ENCODE results near the gene NDFIP1. TPM values are rescaled to one million over a fixed set of nuclear protein-coding genes. Genes with fewer than 3 reads are reported as not detected.
A peak's percentile ranks its signal among the peaks of the same experiment; 100 is the strongest.

The NDFIP1 gene
- total RNA-seq, 1 donor from 2014 or later = 43.3 TPM

DNA sequence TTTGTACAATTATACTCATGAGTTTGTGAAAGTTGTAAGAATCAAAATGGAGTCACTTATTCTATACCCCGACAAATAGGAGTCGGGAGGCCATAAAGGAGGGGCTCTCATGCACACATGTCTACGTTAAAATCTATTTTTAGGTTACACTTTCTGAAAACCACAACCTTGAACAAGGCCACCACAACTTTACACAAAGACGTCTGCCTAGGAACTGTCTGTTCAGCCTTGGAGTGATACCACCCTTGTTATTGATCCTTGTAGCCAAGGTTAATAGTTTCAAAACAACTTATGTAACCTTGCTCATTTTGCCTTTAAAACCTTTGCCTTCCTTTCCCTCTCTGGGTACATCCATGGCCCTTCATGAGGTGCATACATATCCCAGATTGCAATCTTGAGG is 4.1 kb upstream of the NDFIP1 start:
- H3K9me3 ChIP-seq (ENCODE audit: control insufficient read depth in 3 of 3, low read length in 3 of 3) = no peaks in the 10 kb centered on the region
- peaks cover 4 to 5% (median 4%) of the 10 kb centered on the region in 3 donors for H3K4me1 ChIP-seq (ENCODE audit: control insufficient read depth in 3 of 3, insufficient read depth in 3 of 3, low read length in 3 of 3)
- no peaks in the 10 kb centered on the region for H3K36me3 ChIP-seq (ENCODE audit: control insufficient read depth in 3 of 3, insufficient read depth in 3 of 3, low read length in 3 of 3)
- no peak overlapping the region for H3K27ac ChIP-seq (ENCODE audit: low read depth, low read length)
- H3K9ac ChIP-seq (ENCODE audit: low read depth in 1 of 3, low read length in 3 of 3) = no peak overlapping the region
- H3K27me3 ChIP-seq (ENCODE audit: control insufficient read depth in 3 of 3, insufficient read depth in 3 of 3, low read length in 3 of 3) = no peaks in the 10 kb centered on the region
- H3K4me3 ChIP-seq (ENCODE audit: low read length in 3 of 3) = no peak overlapping the region

DNA sequence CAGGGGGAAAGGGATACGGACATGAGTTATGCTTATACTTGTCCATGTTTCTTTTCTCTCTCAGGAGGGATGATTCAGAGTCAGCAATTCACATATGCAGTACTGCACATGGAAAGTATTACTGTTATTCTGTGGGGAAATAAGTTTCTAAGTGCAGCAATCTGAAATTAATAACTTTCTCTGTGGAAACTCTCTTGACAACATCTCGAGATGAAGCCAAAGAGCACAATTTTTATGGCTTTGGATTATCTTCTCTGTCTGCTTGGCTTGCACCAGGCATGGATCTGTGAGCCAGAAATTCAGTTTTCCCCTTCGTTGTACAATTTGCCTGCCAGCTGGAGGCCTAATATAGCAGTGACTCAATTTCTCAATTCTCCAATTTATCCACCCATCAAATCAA is 2.5 kb upstream of the NDFIP1 start:
- peak overlapping the region; percentile 8 for H3K27ac ChIP-seq (ENCODE audit: low read depth, low read length)

DNA sequence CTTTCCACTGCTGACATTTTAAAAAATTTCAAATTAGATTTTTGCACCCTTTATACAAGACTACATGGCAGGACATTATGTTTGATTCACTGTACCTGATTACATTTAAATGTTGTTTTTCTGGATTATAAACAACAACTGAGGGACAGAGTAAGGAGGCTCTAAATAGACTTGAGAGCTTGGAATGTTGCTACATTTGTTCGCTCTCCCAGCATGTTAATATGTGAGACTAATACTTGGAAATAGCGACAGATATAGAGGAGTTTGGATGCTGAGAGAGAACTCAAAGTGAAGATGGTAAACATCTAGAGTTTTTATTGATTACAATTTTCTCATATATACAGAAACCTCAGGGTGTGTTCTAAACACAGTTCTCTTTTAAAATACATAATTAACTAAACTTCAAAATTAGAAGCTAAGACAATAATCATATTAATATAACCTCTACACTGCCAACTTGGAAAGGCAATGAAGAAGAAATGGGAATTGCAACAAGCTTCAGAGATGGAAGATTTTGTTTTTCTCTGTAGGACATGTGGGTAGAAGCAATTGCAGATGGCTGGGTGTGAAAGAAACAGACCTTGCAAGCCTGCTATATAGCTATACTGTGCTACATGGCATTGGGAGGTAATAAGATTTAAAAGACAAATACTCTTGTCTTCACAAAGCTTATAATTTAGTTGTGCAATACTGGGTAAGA is 1.4 kb upstream of the NDFIP1 start:
- H3K36me3 ChIP-seq (ENCODE audit: control insufficient read depth in 3 of 3, insufficient read depth in 3 of 3, low read length in 3 of 3) = no peaks in the 10 kb centered on the region
- no peaks in the 10 kb centered on the region for H3K27me3 ChIP-seq (ENCODE audit: control insufficient read depth in 3 of 3, insufficient read depth in 3 of 3, low read length in 3 of 3)
- peaks cover 13 to 16% (median 15%) of the 10 kb centered on the region in 3 donors for H3K4me1 ChIP-seq (ENCODE audit: control insufficient read depth in 3 of 3, insufficient read depth in 3 of 3, low read length in 3 of 3)
- no peak overlapping the region for H3K9ac ChIP-seq (ENCODE audit: low read depth in 1 of 3, low read length in 3 of 3)
- no peak overlapping the region for H3K4me3 ChIP-seq (ENCODE audit: low read length in 3 of 3)
- peak overlapping the region; percentile 14 for H3K27ac ChIP-seq (ENCODE audit: low read depth, low read length)
- H3K9me3 ChIP-seq (ENCODE audit: control insufficient read depth in 3 of 3, low read length in 3 of 3) = no peaks in the 10 kb centered on the region

More for the DNA sequence above, 2.5 kb upstream of the NDFIP1 start:
- Histone ChIP-seq H3K36me3 (ENCODE audit: control insufficient read depth in 3 of 3, insufficient read depth in 3 of 3, low read length in 3 of 3) (no peaks in the 10 kb centered on the region), H3K9ac (ENCODE audit: low read depth in 1 of 3, low read length in 3 of 3) (no peak overlapping the region), H3K27me3 (ENCODE audit: control insufficient read depth in 3 of 3, insufficient read depth in 3 of 3, low read length in 3 of 3) (no peaks in the 10 kb centered on the region), H3K4me1 (ENCODE audit: control insufficient read depth in 3 of 3, insufficient read depth in 3 of 3, low read length in 3 of 3) (peaks cover 11 to 16% (median 13%) of the 10 kb centered on the region in 3 donors), H3K9me3 (ENCODE audit: control insufficient read depth in 3 of 3, low read length in 3 of 3) (no peaks in the 10 kb centered on the region), H3K4me3 (ENCODE audit: low read length in 3 of 3) (no peak overlapping the region)

DNA sequence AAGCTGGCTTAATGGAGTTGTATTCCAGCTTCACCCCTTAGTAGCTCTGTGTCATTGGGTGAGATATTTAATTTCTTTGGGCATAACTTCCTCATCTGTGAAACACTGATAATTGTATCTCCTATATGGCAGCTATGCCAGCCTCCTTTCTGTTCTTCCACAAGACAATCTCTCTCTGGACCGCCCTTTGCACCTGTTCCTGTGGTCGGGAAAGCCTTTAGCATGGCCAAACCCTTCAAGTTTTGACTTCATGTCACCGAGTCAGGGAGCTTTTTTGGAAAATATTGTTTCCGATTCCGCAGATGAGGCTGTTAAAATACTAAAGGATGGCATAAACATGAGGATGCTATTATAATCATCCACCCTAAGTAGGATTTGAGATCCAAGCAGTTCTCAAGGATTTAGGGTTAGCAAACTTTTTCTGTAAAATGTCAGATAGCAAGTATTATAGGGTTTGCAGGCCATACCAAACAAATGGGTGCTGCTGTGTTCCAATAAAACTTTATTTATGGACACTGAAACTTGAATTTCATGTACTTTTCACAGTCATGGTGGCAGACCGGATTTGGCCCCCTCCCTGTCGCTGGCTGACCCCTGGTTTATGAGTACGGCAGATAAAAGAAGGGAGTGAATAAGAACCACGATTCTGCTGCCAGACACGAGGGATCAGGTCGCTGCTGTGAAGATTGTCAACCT is 695 bp upstream of the NDFIP1 start:
- Histone ChIP-seq H3K4me3 (ENCODE audit: low read length in 3 of 3) (peak overlapping the region; percentile 66 to 84 (median 83)), H3K27ac (ENCODE audit: low read depth, low read length) (peak overlapping the region; percentile 94), H3K4me1 (ENCODE audit: control insufficient read depth in 3 of 3, insufficient read depth in 3 of 3, low read length in 3 of 3) (peaks cover 13 to 16% (median 15%) of the 10 kb centered on the region in 3 donors), H3K27me3 (ENCODE audit: control insufficient read depth in 3 of 3, insufficient read depth in 3 of 3, low read length in 3 of 3) (no peaks in the 10 kb centered on the region), H3K36me3 (ENCODE audit: control insufficient read depth in 3 of 3, insufficient read depth in 3 of 3, low read length in 3 of 3) (no peaks in the 10 kb centered on the region), H3K9ac (ENCODE audit: low read depth in 1 of 3, low read length in 3 of 3) (peak overlapping the region; percentile 84 to 98 (median 90)), H3K9me3 (ENCODE audit: control insufficient read depth in 3 of 3, low read length in 3 of 3) (no peaks in the 10 kb centered on the region)

DNA sequence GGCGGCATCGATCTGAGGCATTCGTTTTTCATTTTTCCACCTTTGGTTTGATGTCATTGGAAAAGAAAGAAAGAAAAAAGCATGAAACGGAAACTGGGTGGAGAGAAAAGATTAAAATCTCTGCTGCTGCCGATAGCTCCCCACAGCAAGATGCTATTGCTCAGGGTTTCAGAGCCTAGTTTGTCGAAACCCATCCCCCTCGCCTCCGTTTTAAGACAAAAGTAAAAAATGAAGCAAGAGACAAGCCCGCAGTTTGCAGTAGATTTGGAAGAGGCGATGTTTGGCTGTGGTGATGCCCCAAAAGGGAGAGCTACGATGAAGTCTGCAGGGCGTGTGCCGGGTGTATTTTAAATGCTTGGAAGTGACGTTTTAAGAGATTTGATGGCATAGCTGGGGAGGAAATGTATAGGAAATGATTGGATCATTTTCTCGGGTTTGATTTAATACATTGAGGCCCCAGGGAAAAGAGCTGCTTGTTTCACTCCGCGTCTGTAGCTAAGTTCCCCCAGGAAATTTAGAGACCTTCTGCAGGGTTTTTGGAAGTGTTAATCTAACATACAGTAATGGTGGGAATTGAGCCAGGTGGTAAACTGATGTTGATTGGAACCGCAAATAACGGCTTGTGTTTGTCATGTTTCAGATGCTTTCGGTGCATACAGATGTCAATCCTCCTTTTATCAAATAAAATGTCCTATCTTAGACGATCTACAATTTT is 909 bp downstream of the NDFIP1 start:
- no peaks in the 10 kb centered on the region for H3K9me3 ChIP-seq (ENCODE audit: control insufficient read depth in 3 of 3, low read length in 3 of 3)
- H3K4me1 ChIP-seq (ENCODE audit: control insufficient read depth in 3 of 3, insufficient read depth in 3 of 3, low read length in 3 of 3) = peaks cover 16 to 18% (median 16%) of the 10 kb centered on the region in 3 donors
- H3K36me3 ChIP-seq (ENCODE audit: control insufficient read depth in 3 of 3, insufficient read depth in 3 of 3, low read length in 3 of 3) = no peaks in the 10 kb centered on the region
- no peaks in the 10 kb centered on the region for H3K27me3 ChIP-seq (ENCODE audit: control insufficient read depth in 3 of 3, insufficient read depth in 3 of 3, low read length in 3 of 3)
- H3K27ac ChIP-seq (ENCODE audit: low read depth, low read length) = peak overlapping the region; percentile 94
- peak overlapping the region; percentile 83 to 96 (median 84) for H3K4me3 ChIP-seq (ENCODE audit: low read length in 3 of 3)
- H3K9ac ChIP-seq (ENCODE audit: low read depth in 1 of 3, low read length in 3 of 3) = peak overlapping the region; percentile 90 to 98 (median 92)

DNA sequence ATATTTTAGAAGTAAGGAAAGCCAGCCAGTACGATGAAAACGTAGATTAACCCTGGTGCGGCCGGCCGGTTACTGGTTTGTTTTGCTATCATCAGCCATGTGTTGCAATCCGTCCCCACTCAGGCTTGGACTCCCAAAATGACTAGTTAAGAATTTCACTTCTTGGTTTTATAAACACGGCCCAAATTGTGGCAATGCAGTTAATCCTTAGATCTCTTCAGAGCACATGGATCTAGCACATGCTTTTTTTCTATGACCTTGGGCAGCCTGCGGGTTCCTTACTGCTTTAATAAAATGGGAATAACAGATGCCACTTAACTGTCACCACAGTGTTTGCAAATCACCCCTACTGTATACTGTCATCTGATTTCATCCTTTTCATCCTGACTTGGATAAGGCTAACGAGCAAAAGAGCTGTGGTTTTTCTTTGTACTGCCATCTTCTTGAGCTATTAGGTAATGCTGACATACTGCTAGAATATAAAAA is 1.5 kb downstream of the NDFIP1 start:
- H3K27ac ChIP-seq (ENCODE audit: low read depth, low read length) = peak overlapping the region; percentile 94
- H3K9me3 ChIP-seq (ENCODE audit: control insufficient read depth in 3 of 3, low read length in 3 of 3) = no peaks in the 10 kb centered on the region
- H3K4me3 ChIP-seq (ENCODE audit: low read length in 3 of 3) = peak overlapping the region; percentile 83 to 96 (median 84)
- H3K9ac ChIP-seq (ENCODE audit: low read depth in 1 of 3, low read length in 3 of 3) = peak overlapping the region; percentile 90 to 98 (median 92)
- no peaks in the 10 kb centered on the region for H3K36me3 ChIP-seq (ENCODE audit: control insufficient read depth in 3 of 3, insufficient read depth in 3 of 3, low read length in 3 of 3)
- H3K4me1 ChIP-seq (ENCODE audit: control insufficient read depth in 3 of 3, insufficient read depth in 3 of 3, low read length in 3 of 3) = peaks cover 16 to 22% (median 20%) of the 10 kb centered on the region in 3 donors
- H3K27me3 ChIP-seq (ENCODE audit: control insufficient read depth in 3 of 3, insufficient read depth in 3 of 3, low read length in 3 of 3) = no peaks in the 10 kb centered on the region

DNA sequence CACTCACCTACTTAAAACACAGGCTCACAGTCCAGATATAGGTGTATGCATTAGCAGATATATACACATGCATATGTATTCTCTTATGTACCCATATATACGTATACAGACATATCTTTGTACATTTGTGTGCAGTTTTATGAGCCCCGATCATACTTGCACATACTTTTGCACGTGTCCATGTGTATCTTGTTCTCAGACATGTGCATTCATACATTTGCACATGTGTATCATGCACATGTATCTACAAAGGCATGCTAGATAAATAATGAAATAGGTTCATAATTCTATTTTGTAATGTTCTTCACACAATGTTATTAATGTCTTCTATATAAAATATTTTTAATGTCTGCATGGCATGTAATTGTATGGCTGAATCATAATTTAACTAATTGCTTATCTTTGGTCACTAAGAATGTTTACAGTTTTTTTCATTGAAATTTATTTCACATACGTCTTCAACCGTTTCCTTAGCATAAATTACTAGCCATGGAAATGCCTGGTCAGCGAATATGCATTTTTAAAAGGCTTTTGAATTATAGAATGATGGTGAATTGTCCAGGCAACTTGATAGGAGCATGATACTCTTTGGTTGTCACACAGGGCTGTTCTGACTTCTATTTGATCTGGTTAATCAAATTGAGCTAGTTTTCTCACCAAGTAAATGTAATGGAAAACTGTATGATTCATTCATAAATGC is 2.6 kb downstream of the NDFIP1 start:
- Histone ChIP-seq H3K27me3 (ENCODE audit: control insufficient read depth in 3 of 3, insufficient read depth in 3 of 3, low read length in 3 of 3) (no peaks in the 10 kb centered on the region), H3K9ac (ENCODE audit: low read depth in 1 of 3, low read length in 3 of 3) (peak overlapping the region in 1 of 3 donors; percentile 26), H3K9me3 (ENCODE audit: control insufficient read depth in 3 of 3, low read length in 3 of 3) (no peaks in the 10 kb centered on the region), H3K4me3 (ENCODE audit: low read length in 3 of 3) (peak overlapping the region in 2 of 3 donors; percentile 1 to 9), H3K4me1 (ENCODE audit: control insufficient read depth in 3 of 3, insufficient read depth in 3 of 3, low read length in 3 of 3) (peaks cover 16 to 26% (median 25%) of the 10 kb centered on the region in 3 donors), H3K27ac (ENCODE audit: low read depth, low read length) (no peak overlapping the region), H3K36me3 (ENCODE audit: control insufficient read depth in 3 of 3, insufficient read depth in 3 of 3, low read length in 3 of 3) (no peaks in the 10 kb centered on the region)

DNA sequence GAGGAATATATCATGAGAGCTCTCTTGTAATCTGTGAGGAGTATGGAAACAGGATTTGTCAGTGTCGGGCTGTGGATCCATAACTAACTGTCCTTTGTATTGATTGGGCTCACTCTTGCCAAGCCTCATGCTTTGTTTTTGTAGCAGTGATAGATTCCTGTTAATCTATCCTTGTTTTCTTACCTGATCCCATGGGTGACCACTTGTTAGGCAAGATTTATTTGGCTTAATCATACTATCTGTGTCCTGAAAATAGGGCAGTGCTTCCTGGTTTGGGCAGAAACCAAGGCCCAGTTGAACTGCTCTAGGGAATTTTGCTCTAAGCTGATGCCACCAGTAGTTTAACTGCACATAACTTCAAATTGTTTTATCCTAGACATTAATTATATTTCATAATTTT is 6.1 kb downstream of the NDFIP1 start:
- Histone ChIP-seq H3K27ac (ENCODE audit: low read depth, low read length) (no peak overlapping the region), H3K9me3 (ENCODE audit: control insufficient read depth in 3 of 3, low read length in 3 of 3) (no peaks in the 10 kb centered on the region), H3K4me3 (ENCODE audit: low read length in 3 of 3) (no peak overlapping the region), H3K4me1 (ENCODE audit: control insufficient read depth in 3 of 3, insufficient read depth in 3 of 3, low read length in 3 of 3) (peaks cover 15 to 30% (median 28%) of the 10 kb centered on the region in 3 donors), H3K27me3 (ENCODE audit: control insufficient read depth in 3 of 3, insufficient read depth in 3 of 3, low read length in 3 of 3) (no peaks in the 10 kb centered on the region), H3K36me3 (ENCODE audit: control insufficient read depth in 3 of 3, insufficient read depth in 3 of 3, low read length in 3 of 3) (no peaks in the 10 kb centered on the region), H3K9ac (ENCODE audit: low read depth in 1 of 3, low read length in 3 of 3) (no peak overlapping the region)

DNA sequence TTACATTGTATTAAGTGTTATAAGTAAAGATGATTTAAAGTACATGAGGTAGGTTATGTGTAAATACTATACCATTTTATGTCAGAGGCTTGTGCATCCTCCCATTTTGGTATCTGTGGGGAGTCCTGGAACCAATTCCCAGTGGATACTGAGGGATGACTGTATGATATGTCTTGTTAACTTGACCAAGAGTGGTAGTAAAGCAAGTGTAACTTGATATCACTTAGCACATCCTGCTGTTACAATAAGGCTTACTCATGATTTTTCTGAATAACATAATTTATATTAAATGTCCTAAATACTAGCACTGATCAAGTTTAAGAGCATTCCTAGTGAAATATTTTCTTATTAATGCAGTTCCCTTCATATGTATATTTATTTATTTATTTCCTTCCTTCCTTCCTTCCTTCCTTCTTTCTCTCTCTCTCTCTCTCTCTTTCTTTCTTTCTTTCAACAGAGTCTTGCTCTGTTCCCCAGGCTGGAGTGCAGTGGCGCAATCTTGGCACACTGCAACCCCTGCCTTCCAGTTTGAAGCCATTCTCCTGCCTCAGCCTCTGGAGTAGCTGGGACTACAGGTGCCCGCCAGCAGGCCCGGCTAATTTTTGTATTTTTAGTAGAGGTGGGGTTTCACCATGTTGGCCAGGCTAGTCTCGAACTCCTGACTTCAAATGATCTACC is 7.5 kb downstream of the NDFIP1 start:
- H3K27ac ChIP-seq (ENCODE audit: low read depth, low read length) = no peak overlapping the region
- no peak overlapping the region for H3K9ac ChIP-seq (ENCODE audit: low read depth in 1 of 3, low read length in 3 of 3)
- peaks cover 0 to 2% (median 0%) of the 10 kb centered on the region in 3 donors for H3K36me3 ChIP-seq (ENCODE audit: control insufficient read depth in 3 of 3, insufficient read depth in 3 of 3, low read length in 3 of 3)
- H3K27me3 ChIP-seq (ENCODE audit: control insufficient read depth in 3 of 3, insufficient read depth in 3 of 3, low read length in 3 of 3) = no peaks in the 10 kb centered on the region
- H3K4me1 ChIP-seq (ENCODE audit: control insufficient read depth in 3 of 3, insufficient read depth in 3 of 3, low read length in 3 of 3) = peaks cover 7 to 26% (median 20%) of the 10 kb centered on the region in 3 donors
- no peak overlapping the region for H3K4me3 ChIP-seq (ENCODE audit: low read length in 3 of 3)
- H3K9me3 ChIP-seq (ENCODE audit: control insufficient read depth in 3 of 3, low read length in 3 of 3) = no peaks in the 10 kb centered on the region
